Measurements from ENCODE around the gene CMTM3.

Gene CMTM3

DNA sequence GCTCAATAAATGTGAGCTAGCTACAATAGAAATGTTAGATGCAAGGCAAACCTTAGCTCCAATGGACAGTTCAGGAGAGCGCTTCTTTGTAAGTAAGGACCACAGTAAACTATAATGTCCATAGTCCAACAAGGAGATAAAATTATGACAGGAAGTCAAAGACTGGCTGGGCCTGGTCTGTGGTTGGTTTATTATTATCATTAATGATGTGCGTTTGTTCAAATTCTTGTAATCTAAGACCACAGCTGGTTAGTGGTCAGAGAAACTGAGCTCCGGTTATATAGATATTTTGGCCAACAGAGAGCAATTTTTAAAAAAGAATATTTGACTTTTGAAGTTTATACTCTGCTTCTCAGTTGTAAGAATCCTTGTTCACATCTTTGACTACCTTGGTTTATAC lies 30.0 kb upstream of the CMTM3 start:
- H3K4me3 ChIP-seq (ENCODE audit: low read depth, low read length), result no peak overlapping the region
- TF ChIP-seq, protein P1, sequence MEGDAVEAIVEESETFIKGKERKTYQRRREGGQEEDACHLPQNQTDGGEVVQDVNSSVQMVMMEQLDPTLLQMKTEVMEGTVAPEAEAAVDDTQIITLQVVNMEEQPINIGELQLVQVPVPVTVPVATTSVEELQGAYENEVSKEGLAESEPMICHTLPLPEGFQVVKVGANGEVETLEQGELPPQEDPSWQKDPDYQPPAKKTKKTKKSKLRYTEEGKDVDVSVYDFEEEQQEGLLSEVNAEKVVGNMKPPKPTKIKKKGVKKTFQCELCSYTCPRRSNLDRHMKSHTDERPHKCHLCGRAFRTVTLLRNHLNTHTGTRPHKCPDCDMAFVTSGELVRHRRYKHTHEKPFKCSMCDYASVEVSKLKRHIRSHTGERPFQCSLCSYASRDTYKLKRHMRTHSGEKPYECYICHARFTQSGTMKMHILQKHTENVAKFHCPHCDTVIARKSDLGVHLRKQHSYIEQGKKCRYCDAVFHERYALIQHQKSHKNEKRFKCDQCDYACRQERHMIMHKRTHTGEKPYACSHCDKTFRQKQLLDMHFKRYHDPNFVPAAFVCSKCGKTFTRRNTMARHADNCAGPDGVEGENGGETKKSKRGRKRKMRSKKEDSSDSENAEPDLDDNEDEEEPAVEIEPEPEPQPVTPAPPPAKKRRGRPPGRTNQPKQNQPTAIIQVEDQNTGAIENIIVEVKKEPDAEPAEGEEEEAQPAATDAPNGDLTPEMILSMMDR (conservative IDR thresholded peaks at IDR 0.05; ENCODE audit: low read depth, low read length), result no peak
- DNase-seq (ENCODE audit: low read depth), result no peak

DNA sequence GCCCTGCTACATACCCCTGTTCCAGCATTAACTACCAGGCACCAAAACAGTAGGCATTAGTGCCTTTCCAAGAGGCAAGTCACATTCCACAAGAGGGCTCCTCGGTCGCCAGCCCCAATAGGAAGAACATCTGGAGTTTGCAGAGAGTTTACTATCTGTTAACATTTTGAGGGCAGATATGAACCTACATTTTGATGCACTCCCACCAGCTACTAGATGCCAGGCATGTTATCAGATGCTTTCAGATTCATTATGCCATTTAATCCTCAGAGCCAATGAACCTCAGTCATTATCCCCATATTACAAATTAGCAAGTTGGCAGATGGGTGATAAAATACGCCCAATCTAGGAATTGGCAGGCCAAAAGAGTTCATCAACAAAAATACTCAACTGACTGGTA lies 29.4 kb upstream of the CMTM3 start:
- DNase-seq (ENCODE audit: low read depth), result no peak
- H3K4me3 ChIP-seq (ENCODE audit: low read depth, low read length), result no peak overlapping the region
- TF ChIP-seq, protein P1 (conservative IDR thresholded peaks at IDR 0.05; ENCODE audit: low read depth, low read length), result no peak

DNA sequence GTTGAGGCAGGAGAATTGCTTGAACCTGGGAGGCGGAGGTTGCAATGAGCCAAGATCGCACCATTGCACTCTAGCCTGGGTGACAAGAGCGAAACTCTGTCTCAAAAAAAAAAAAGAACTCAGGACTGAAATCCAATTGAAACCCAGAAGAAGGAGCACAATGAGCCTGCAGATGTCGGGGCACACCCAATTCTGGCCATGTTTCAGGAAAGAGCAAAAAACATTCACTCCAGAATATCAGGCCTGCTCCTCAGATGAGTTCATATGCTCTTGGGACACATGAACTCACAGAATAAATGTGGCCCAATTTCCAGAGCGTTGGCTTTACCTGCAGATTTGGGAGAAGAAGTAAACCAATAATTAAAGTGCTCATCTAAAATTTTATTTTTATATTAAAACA lies 28.2 kb upstream of the CMTM3 start:
- no peak for DNase-seq (ENCODE audit: low read depth)
- no peak overlapping the region for H3K4me3 ChIP-seq (ENCODE audit: low read depth, low read length)
- TF ChIP-seq, protein P1 (conservative IDR thresholded peaks at IDR 0.05; ENCODE audit: low read depth, low read length), result no peak

DNA sequence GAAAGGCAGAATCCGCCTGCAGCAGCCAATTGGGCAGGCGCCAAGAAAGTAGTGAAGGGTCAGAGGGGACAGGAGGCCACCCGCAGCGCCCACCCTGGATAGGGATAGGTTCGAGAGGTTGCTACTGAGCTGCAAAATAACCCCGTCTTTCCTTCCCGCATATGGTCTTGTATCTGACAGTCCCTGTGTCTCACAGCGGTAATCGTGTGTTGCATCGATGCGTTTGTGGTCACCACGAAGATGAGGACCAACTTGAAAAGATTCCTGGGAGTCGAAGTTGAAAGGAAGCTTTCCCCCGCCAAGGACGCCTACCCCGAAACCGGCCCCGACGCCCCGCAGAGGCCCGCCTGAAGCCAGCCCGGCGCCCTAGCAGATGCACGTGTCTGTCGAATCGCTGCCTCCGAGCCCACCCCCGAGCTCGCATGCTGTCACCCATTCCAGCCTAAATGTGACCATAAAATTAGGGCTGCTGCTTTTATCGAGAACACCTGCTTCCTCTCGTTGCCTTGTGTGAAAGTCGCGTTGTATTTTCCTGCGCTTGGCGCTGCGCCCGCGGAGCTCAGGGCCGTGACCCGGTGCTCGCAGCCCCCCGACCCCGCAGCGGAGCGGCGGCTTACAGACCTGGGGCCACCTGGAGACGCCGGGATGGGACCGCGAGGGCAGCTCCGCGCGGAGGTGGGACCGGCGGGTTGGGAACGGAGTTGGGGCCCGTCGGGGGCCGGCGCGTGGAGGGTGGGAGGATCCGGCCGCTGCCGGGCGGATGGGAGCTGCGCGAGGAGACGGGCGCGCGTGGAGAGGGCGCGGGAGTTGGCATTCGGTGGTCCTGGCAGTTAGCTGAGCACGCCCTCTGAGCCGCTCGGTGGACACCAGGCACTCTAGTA lies 25.6 kb upstream of the CMTM3 start, which contains the start of gene CMTM2:
Gene CMTM2, plus strand, starts transcription at position 813 of the 881 bp plus-strand sequence. CDS start 145 bp downstream, outside the sequence.
- peak; percentile 30 for DNase-seq (ENCODE audit: low read depth)
- TF ChIP-seq, protein P1 (conservative IDR thresholded peaks at IDR 0.05; ENCODE audit: low read depth, low read length), result no peak
- H3K4me3 ChIP-seq (ENCODE audit: low read depth, low read length), result peak within 1 kb of the TSS; percentile 37

DNA sequence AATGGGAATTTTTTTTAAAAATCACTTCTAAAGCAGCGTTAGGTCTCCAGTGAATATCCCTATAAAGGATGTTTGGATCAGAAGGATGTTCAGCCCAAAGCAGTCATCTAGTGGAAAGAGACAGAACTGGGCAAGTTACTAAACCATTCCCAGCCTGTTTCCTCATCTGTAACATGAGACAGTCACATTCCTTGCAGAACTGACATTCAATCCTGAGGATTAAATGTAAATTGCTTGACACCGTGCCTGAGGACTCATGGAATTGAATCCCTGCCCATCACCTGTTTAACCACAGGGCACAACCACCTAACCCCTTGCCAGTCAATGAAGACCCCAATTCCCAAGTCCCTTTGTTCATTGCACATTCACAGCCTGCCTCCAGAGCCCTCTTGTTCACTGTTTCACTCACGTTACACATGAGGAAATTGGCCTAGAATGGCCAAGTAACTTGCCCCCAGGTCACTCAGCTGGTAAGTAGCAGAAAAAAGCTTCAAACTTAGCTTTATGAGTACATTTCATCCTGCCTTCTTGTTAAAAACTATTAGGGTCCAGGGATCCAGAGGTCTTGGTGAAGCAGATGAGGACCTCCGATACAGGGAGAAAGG lies 23.8 kb upstream of the CMTM3 start:
- H3K4me3 ChIP-seq (ENCODE audit: low read depth, low read length), result no peak overlapping the region
- TF ChIP-seq, protein P1 (conservative IDR thresholded peaks at IDR 0.05; ENCODE audit: low read depth, low read length), result peak; percentile 50
- peak; percentile 87 for DNase-seq (ENCODE audit: low read depth)

DNA sequence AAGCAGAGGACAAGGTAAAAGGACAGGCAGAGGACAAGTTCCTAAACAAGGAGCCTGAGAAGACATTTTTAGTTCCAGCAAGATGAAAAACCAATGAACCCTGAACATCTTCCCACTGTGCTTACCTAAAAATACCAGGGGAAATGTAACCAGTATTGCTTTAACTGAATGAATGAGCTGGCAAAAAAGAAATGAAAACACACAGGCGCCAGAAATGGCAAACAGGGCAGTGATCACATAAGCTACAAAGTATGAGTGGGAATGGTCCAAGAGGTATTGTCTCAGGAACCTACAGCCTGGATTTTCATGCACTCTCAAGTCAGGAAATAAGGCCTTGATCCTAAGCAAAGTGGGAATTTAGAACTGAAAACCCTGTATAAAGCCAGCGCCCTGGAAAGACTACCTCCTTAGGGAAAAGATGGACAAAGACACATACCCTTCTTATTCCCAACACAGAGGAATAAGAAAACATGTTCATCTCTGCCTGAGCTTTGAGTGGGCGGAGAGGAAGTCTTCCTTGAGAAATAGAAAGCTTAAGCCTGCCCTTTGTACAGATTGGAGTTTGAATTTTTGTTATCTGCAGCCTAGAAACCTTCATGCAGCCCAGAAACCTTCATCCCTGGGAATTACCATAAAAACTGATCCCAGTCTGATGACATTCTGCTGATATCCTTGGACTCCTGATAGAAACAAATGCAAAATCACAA lies 23.1 kb upstream of the CMTM3 start:
- H3K4me3 ChIP-seq (ENCODE audit: low read depth, low read length), result no peak overlapping the region
- peak; percentile 44 for DNase-seq (ENCODE audit: low read depth)
- TF ChIP-seq, protein P1 (conservative IDR thresholded peaks at IDR 0.05; ENCODE audit: low read depth, low read length), result no peak

All from choroid plexus epithelial cell (primary cell).